Neutrophil (primary cell): Measurements from ENCODE around the gene NR2C1.

Experiments used
- H3K27ac ChIP-seq: fragments of 200-600 bp; sonication (generic); 2 replicates; pipeline ENCODE4 v1.5.1; 2016; ENCODE audit warnings: mild to moderate bottlenecking, moderate library complexity
- H3K27me3 ChIP-seq: fragments of 200-600 bp; sonication (generic); 2 replicates; pipeline ENCODE4 v1.6.0; 2016; ENCODE audit warnings: mild to moderate bottlenecking
- H3K36me3 ChIP-seq: fragments of 200-600 bp; sonication (generic); 2 replicates; pipeline ENCODE4 v1.5.1; 2017
- H3K4me1 ChIP-seq, 2 experiments: fragments of 200-600 bp in 1 of 2; sonication (generic) in 1 of 2; 1 replicate in 1 of 2; 2 replicates in 1 of 2; pipeline versions ENCODE4 v1.5.1 to v1.6.1; 2013 to 2016; ENCODE audit warnings: low read depth in 1 of 2, low read length in 1 of 2, mild to moderate bottlenecking in 1 of 2, moderate library complexity in 1 of 2; ENCODE audit not compliant: control insufficient read depth in 1 of 2, insufficient read depth in 1 of 2
- H3K4me3 ChIP-seq, 2 experiments: fragments of 200-600 bp in 1 of 2; sonication (generic) in 1 of 2; 1 replicate in 1 of 2; 2 replicates in 1 of 2; pipeline ENCODE4 v1.5.1; 2013 to 2016; ENCODE audit warnings: low read depth in 1 of 2, low read length in 1 of 2, mild to moderate bottlenecking in 1 of 2, moderate library complexity in 1 of 2
- H3K9me3 ChIP-seq: fragments of 200-600 bp; sonication (generic); 2 replicates; pipeline ENCODE4 v1.5.1; 2016
- TF ChIP-seq, protein P1 (sequence below): fragments of 200-600 bp; sonication (generic); IDR thresholded peaks from 2 replicates; pipeline ENCODE4 v1.5.1; 2016; ENCODE audit warnings: antibody characterized with exemption

NR2C1 gene

DNA sequence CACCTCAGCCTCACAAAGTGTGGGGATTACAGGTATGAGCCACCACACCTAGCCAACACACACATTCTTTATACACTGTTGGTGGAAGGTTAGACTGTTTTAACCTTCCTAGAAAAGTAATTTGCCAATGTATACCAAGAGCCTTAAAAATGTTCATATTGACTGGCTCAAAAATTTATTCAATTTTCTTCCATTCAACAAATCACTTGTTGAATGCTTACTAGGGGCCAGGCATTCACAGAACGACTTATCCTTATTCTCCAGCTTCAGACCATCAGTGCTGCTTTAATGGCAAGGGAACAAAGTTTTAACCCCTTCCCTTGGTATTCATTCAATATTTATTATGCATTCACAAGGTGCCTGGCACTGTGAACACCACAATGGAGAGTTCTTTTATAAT lies 3.0 kb downstream of the NR2C1 start:
- Histone ChIP-seq H3K4me1 (peaks cover 6 to 8% of the 10 kb centered on the region in 2 experiments), H3K27me3 (no peaks in the 10 kb centered on the region), H3K27ac (no peak overlapping the region), H3K9me3 (no peaks in the 10 kb centered on the region), H3K36me3 (peaks cover 15% of the 10 kb centered on the region), H3K4me3 (no peak overlapping the region)
- TF ChIP-seq, protein P1, sequence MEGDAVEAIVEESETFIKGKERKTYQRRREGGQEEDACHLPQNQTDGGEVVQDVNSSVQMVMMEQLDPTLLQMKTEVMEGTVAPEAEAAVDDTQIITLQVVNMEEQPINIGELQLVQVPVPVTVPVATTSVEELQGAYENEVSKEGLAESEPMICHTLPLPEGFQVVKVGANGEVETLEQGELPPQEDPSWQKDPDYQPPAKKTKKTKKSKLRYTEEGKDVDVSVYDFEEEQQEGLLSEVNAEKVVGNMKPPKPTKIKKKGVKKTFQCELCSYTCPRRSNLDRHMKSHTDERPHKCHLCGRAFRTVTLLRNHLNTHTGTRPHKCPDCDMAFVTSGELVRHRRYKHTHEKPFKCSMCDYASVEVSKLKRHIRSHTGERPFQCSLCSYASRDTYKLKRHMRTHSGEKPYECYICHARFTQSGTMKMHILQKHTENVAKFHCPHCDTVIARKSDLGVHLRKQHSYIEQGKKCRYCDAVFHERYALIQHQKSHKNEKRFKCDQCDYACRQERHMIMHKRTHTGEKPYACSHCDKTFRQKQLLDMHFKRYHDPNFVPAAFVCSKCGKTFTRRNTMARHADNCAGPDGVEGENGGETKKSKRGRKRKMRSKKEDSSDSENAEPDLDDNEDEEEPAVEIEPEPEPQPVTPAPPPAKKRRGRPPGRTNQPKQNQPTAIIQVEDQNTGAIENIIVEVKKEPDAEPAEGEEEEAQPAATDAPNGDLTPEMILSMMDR: no peak

GRCh38 chr12:95066091-95066855 lies 7.1 kb downstream of the NR2C1 start:
- Histone ChIP-seq H3K27me3 (no peaks in the 10 kb centered on the region), H3K4me3 (no peak overlapping the region), H3K4me1 (no peaks in the 10 kb centered on the region), H3K36me3 (peaks cover 33% of the 10 kb centered on the region), H3K27ac (no peak overlapping the region), H3K9me3 (no peaks in the 10 kb centered on the region)
- TF ChIP-seq, protein P1: no peak

DNA sequence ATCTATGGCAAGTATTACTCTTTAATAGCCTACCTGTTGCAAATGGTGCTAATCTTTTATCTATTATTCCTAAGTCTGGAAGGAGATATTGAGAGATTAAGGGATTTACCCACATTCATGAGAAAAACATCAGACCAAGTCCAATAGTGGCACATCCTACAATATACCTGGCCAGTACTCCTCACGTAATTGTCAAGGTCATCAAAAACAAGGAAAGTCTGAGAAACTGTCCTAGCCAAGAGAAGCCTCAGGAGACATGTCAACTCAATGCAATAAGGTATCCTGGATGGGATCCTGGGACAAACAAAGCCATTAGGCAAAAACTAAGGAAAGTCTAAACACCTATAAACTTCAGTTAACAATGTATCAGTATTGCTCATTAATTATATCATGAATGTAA lies 12.5 kb downstream of the NR2C1 start:
- Histone ChIP-seq H3K4me1 (no peaks in the 10 kb centered on the region), H3K4me3 (no peak overlapping the region), H3K36me3 (peaks cover 64% of the 10 kb centered on the region), H3K27me3 (no peaks in the 10 kb centered on the region), H3K9me3 (no peaks in the 10 kb centered on the region), H3K27ac (no peak overlapping the region)
- TF ChIP-seq, protein P1: no peak

GRCh38 chr12:95059984-95060383 lies 13.4 kb downstream of the NR2C1 start:
- H3K4me3 ChIP-seq: no peak overlapping the region
- TF ChIP-seq, protein P1: no peak
- no peak overlapping the region for H3K27ac ChIP-seq
- no peaks in the 10 kb centered on the region for H3K27me3 ChIP-seq
- no peaks in the 10 kb centered on the region for H3K9me3 ChIP-seq
- no peaks in the 10 kb centered on the region for H3K4me1 ChIP-seq
- peaks cover 67% of the 10 kb centered on the region for H3K36me3 ChIP-seq

DNA sequence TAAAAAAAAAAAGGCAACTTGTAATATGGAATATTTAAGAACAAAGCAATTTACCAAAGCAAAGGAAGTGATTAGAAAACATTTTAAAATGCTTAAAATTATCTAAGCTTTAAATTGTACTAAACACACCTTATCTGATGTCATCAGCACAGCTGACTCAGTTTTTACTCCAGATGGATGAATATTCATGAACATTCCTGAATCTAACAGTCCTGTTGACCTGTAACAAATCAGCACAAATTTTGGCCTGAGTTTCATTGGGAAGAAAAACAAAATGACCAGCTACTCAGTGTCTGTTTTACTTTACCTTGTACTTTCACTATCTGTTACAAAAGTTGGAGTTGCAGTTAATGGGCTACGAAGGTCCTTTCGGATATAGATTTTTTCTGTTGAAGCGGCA lies 16.0 kb downstream of the NR2C1 start:
- Histone ChIP-seq H3K4me1 (no peaks in the 10 kb centered on the region), H3K27ac (no peak overlapping the region), H3K4me3 (no peak overlapping the region), H3K36me3 (peaks cover 65% of the 10 kb centered on the region), H3K27me3 (no peaks in the 10 kb centered on the region), H3K9me3 (no peaks in the 10 kb centered on the region)
- TF ChIP-seq, protein P1: no peak
